Measurements from ENCODE around the gene JARID2.

JARID2 gene

DNA sequence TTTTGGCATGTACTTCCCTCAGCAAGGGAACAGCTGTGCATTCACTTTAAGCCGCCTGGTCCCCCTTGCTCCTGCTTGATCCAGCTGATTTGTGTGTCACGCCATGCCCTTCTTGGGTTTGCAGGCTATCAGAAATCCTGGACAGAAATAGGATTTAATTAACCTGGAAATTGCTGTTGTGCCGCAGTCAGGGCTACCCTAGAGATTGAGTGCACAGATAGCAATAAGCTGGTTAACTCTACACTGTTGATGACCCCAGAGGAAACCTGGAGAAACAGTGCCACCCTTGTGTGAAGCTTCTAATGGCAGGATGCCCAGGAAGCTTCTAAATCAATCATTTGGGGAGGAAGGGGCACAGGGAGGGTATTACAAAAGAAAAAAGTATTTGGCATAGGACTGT is 199.0 kb downstream of the JARID2 start:
- Histone ChIP-seq H3K79me2 (peaks cover 52% of the 10 kb centered on the region), H2AFZ (no peak overlapping the region), H3K4me2 (ENCODE audit: low read length) (no peak overlapping the region), H3K4me1 (peaks cover 3% of the 10 kb centered on the region), H3K27me3 (ENCODE audit: control insufficient read depth, insufficient read depth, low read length) (no peaks in the 10 kb centered on the region), H3K36me3 (ENCODE audit: control insufficient read depth, insufficient read depth, low read length) (no peaks in the 10 kb centered on the region), H3K9ac (no peak overlapping the region), H3K9me3 (ENCODE audit: control insufficient read depth, low read length) (no peaks in the 10 kb centered on the region), H3K27ac (no peak overlapping the region), H3K4me3 (ENCODE audit: low read depth, low read length) (no peak overlapping the region)
- TF ChIP-seq, protein P1, sequence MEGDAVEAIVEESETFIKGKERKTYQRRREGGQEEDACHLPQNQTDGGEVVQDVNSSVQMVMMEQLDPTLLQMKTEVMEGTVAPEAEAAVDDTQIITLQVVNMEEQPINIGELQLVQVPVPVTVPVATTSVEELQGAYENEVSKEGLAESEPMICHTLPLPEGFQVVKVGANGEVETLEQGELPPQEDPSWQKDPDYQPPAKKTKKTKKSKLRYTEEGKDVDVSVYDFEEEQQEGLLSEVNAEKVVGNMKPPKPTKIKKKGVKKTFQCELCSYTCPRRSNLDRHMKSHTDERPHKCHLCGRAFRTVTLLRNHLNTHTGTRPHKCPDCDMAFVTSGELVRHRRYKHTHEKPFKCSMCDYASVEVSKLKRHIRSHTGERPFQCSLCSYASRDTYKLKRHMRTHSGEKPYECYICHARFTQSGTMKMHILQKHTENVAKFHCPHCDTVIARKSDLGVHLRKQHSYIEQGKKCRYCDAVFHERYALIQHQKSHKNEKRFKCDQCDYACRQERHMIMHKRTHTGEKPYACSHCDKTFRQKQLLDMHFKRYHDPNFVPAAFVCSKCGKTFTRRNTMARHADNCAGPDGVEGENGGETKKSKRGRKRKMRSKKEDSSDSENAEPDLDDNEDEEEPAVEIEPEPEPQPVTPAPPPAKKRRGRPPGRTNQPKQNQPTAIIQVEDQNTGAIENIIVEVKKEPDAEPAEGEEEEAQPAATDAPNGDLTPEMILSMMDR (IDR thresholded peaks at IDR 0.05): peak; percentile 8

DNA sequence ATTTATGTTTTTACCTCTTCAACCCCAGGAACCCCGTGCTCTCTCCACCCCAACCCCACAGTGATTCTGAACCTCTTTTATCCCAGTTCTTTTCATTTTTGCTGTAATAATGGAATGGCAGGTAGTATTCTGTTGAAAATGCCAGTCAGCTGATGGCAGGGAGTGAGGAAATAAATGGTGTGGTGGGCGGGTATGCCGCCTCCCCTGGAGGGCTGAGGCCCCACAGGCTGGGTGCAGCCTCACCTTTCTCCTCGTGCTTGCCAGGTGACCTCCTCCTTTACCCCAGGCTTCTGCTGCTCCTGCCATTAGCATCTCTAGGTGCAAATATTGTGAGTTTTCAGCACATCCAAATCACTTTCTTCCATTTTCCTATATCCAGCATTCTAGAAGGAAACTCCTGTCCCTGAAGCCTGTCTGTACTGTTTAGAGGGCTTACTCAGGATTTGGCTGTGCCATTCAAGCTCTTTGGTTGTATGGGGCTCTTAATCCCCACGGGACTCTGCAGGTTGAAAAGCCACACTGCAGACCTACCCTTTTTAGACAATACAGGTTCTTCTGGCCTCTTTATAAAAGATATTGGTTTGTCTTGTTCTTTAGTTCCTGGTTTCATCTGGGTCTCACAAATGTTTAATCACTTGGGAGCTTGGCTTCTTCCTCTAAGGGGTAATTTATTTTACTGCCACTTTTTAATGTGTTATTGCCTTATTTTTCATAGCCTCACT is 201.8 kb downstream of the JARID2 start:
- Histone ChIP-seq H3K4me1 (no peaks in the 10 kb centered on the region), H3K4me3 (ENCODE audit: low read depth, low read length) (no peak overlapping the region), H3K27ac (no peak overlapping the region)

DNA sequence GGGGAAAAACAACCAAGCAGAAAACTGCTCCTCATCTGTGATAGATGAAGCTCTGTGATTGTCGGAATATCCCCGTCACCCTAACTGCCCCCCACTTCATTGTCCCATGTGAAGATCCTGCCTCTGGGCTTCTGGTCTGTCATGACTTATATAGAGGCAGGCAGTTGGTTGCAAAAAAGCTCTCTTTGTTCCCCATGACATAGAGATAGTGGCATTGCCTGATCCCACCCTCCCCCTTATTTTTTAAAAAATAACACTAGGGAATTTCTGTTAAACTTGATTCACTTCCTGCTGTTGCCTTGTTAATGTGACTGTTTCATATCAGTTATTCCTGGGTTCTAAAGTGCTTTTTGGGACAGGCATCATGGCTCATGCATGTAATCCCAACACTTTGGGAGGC is 203.1 kb downstream of the JARID2 start:
- Histone ChIP-seq H2AFZ (no peak overlapping the region), H3K36me3 (ENCODE audit: control insufficient read depth, insufficient read depth, low read length) (no peaks in the 10 kb centered on the region), H3K4me2 (ENCODE audit: low read length) (no peak overlapping the region), H3K27ac (no peak overlapping the region), H3K4me3 (ENCODE audit: low read depth, low read length) (no peak overlapping the region), H3K9ac (no peak overlapping the region), H3K9me3 (ENCODE audit: control insufficient read depth, low read length) (no peaks in the 10 kb centered on the region), H3K27me3 (ENCODE audit: control insufficient read depth, insufficient read depth, low read length) (no peaks in the 10 kb centered on the region), H3K4me1 (no peaks in the 10 kb centered on the region), H3K79me2 (peaks cover 60% of the 10 kb centered on the region)
- TF ChIP-seq, protein P1 (IDR thresholded peaks at IDR 0.05): no peak

More for the DNA sequence above, 201.8 kb downstream of the JARID2 start:
- no peak overlapping the region for H3K4me2 ChIP-seq (ENCODE audit: low read length)
- H3K9ac ChIP-seq: no peak overlapping the region
- H2AFZ ChIP-seq: no peak overlapping the region
- H3K27me3 ChIP-seq (ENCODE audit: control insufficient read depth, insufficient read depth, low read length): no peaks in the 10 kb centered on the region
- H3K9me3 ChIP-seq (ENCODE audit: control insufficient read depth, low read length): no peaks in the 10 kb centered on the region
- TF ChIP-seq, protein P1 (IDR thresholded peaks at IDR 0.05): no peak
- H3K79me2 ChIP-seq: peaks cover 58% of the 10 kb centered on the region
- no peaks in the 10 kb centered on the region for H3K36me3 ChIP-seq (ENCODE audit: control insufficient read depth, insufficient read depth, low read length)

DNA sequence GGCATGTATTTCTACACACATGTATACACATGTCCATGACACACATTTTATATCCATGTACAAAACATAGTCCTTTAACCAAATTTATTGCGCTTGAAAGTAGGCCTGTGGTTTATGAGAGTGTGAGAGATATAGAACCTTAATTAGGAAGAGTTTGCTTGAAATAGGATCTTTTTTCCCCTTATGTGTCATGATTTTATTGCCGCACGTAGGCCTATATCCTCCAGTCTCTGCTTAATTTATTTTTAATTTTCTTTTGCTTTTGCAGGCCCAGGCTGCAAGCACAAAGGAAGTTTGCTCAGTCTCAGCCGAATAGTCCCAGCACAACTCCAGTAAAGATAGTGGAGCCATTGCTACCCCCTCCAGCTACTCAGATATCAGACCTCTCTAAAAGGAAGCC is 205.9 kb downstream of the JARID2 start:
- no peak overlapping the region for H3K9ac ChIP-seq

More for the DNA sequence above, 205.9 kb downstream of the JARID2 start:
- H3K4me2 ChIP-seq (ENCODE audit: low read length): no peak overlapping the region
- no peak overlapping the region for H2AFZ ChIP-seq
- no peak overlapping the region for H3K27ac ChIP-seq
- TF ChIP-seq, protein P1 (IDR thresholded peaks at IDR 0.05): no peak
- H3K79me2 ChIP-seq: peaks cover 39% of the 10 kb centered on the region
- H3K27me3 ChIP-seq (ENCODE audit: control insufficient read depth, insufficient read depth, low read length): no peaks in the 10 kb centered on the region
- no peaks in the 10 kb centered on the region for H3K36me3 ChIP-seq (ENCODE audit: control insufficient read depth, insufficient read depth, low read length)
- no peak overlapping the region for H3K4me3 ChIP-seq (ENCODE audit: low read depth, low read length)
- H3K4me1 ChIP-seq: no peaks in the 10 kb centered on the region
- no peaks in the 10 kb centered on the region for H3K9me3 ChIP-seq (ENCODE audit: control insufficient read depth, low read length)

Measured in parathyroid adenoma (tissue), 2 donors.